GM18498 (cell line): ENCODE measurements around the gene CHRNA7.

Experiments used
- ATAC-seq: cut with Tn5 transposase; IDR thresholded peaks from one replicate; pipeline ENCODE4 v1.9.1; 2021; ENCODE audit warnings: mild to moderate bottlenecking, moderate library complexity; ENCODE audit not compliant: unreplicated experiment

CHRNA7 gene

GRCh38 chr15:32067115-32067514, 36.8 kb downstream of the CHRNA7 start:
- no peak for ATAC-seq

- no peak for ATAC-seq
Measured at GRCh38 chr15:32089851-32090359, 59.6 kb downstream of the CHRNA7 start.

- no peak for ATAC-seq
Measured at GRCh38 chr15:32091505-32092380, 61.4 kb downstream of the CHRNA7 start.

- ATAC-seq: no peak
Measured at GRCh38 chr15:32096213-32096612, 65.9 kb downstream of the CHRNA7 start.

GRCh38 chr15:32096916-32097617, 66.8 kb downstream of the CHRNA7 start:
- no peak for ATAC-seq

- ATAC-seq: no peak
Measured at GRCh38 chr15:32098033-32098432, 67.7 kb downstream of the CHRNA7 start.

- ATAC-seq: no peak
Measured at GRCh38 chr15:32099097-32099785, 68.9 kb downstream of the CHRNA7 start.

- no peak for ATAC-seq
Measured at GRCh38 chr15:32099956-32100684, 69.8 kb downstream of the CHRNA7 start.

- ATAC-seq: no peak
Measured at GRCh38 chr15:32104061-32104995, 74.0 kb downstream of the CHRNA7 start.

GRCh38 chr15:32105258-32106241, 75.2 kb downstream of the CHRNA7 start:
- no peak for ATAC-seq

GRCh38 chr15:32106401-32107381, 76.4 kb downstream of the CHRNA7 start:
- no peak for ATAC-seq

- ATAC-seq: no peak
Measured at GRCh38 chr15:32107477-32108080, 77.3 kb downstream of the CHRNA7 start.

- ATAC-seq: no peak
Measured at GRCh38 chr15:32108661-32109060, 78.3 kb downstream of the CHRNA7 start.

- ATAC-seq: no peak
Measured at GRCh38 chr15:32112101-32112500, 81.8 kb downstream of the CHRNA7 start.

GRCh38 chr15:32113224-32113623, 82.9 kb downstream of the CHRNA7 start:
- ATAC-seq: no peak

GRCh38 chr15:32117122-32117521, 86.8 kb downstream of the CHRNA7 start:
- no peak for ATAC-seq

GRCh38 chr15:32119286-32119685, 89.0 kb downstream of the CHRNA7 start:
- ATAC-seq: no peak
